GM23338 (cell line): Measurements from ENCODE around the gene DCTN2. TPM values are rescaled to one million over a fixed set of nuclear protein-coding genes. Genes with fewer than 3 reads are reported as not detected.
A peak's percentile ranks its signal among the peaks of the same experiment; 100 is the strongest.

Source experiments
- ATAC-seq: fragments of 200-7000 bp; cut with Tn5 transposase; 3 replicates; pipeline ENCODE4 v1.9.1; 2020
- DNase-seq: peaks from one replicate; pipeline ENCODE4 v3.0.0-alpha.2; 2015; ENCODE audit warnings: low spot score
- H2AFZ ChIP-seq: fragments of 200-600 bp; sonication (generic); 2 replicates; pipeline ENCODE4 v1.8.0; 2016; ENCODE audit warnings: antibody characterized with exemption, mild to moderate bottlenecking, moderate library complexity
- H3F3A ChIP-seq: fragments of 200-600 bp; sonication (generic); replicated peaks from 2 replicates; pipeline ENCODE4 v1.8.0; 2017; ENCODE audit warnings: antibody characterized with exemption, mixed run types, low read depth
- H3K27ac ChIP-seq: fragments of 200-600 bp; sonication (generic); 2 replicates; pipeline ENCODE4 v1.6.1; 2016; ENCODE audit warnings: low read depth
- H3K27me3 ChIP-seq: fragments of 200-600 bp; sonication (generic); 2 replicates; pipeline ENCODE4 v1.8.0; 2016; ENCODE audit warnings: mild to moderate bottlenecking, mixed run types, moderate library complexity; ENCODE audit not compliant: insufficient read depth
- H3K36me3 ChIP-seq: fragments of 200-600 bp; sonication (generic); 2 replicates; pipeline ENCODE4 v1.8.0; 2016; ENCODE audit warnings: mild to moderate bottlenecking; ENCODE audit not compliant: insufficient read depth
- H3K4me1 ChIP-seq: fragments of 200-600 bp; sonication (generic); 2 replicates; pipeline ENCODE4 v1.8.0; 2016; ENCODE audit warnings: mild to moderate bottlenecking, moderate library complexity; ENCODE audit not compliant: insufficient read depth
- H3K4me2 ChIP-seq: fragments of 200-600 bp; sonication (generic); 2 replicates; pipeline ENCODE4 v1.7.1; 2017; ENCODE audit warnings: mixed run types
- H3K4me3 ChIP-seq: fragments of 200-600 bp; sonication (generic); 2 replicates; pipeline ENCODE4 v1.6.1; 2016; ENCODE audit warnings: mixed run types
- H3K79me2 ChIP-seq: fragments of 200-600 bp; sonication (generic); replicated peaks from 2 replicates; pipeline ENCODE4 v1.8.0; 2017; ENCODE audit warnings: mild to moderate bottlenecking; ENCODE audit not compliant: insufficient read depth
- H3K9me2 ChIP-seq: fragments of 200-600 bp; sonication (generic); 2 replicates; pipeline ENCODE4 v1.8.0; 2017; ENCODE audit not compliant: insufficient read depth
- H4K20me1 ChIP-seq: fragments of 200-600 bp; sonication (generic); replicated peaks from 2 replicates; pipeline ENCODE4 v1.8.0; 2017; ENCODE audit warnings: mild to moderate bottlenecking; ENCODE audit not compliant: insufficient read depth
- H3K27ac Mint-ChIP-seq: 2 replicates; pipeline ENCODE4 v1.8.0; 2020; ENCODE audit warnings: inconsistent platforms, mild to moderate bottlenecking, moderate library complexity, mixed read lengths
- H3K27me3 Mint-ChIP-seq: 3 replicates; pipeline ENCODE4 v1.8.0; 2022; ENCODE audit warnings: low read depth, mild to moderate bottlenecking, moderate library complexity, mixed read lengths, inconsistent platforms; ENCODE audit not compliant: insufficient read depth, poor library complexity
- H3K36me3 Mint-ChIP-seq: 3 replicates; pipeline ENCODE4 v1.8.0; 2021; ENCODE audit warnings: low read depth, mild to moderate bottlenecking, inconsistent platforms, moderate library complexity, mixed read lengths
- H3K4me1 Mint-ChIP-seq: 3 replicates; pipeline ENCODE4 v1.8.0; 2020; ENCODE audit warnings: mild to moderate bottlenecking, inconsistent platforms, mixed read lengths
- H3K4me3 Mint-ChIP-seq: 3 replicates; pipeline ENCODE4 v1.8.0; 2021; ENCODE audit warnings: moderate library complexity, mild to moderate bottlenecking, inconsistent platforms, mixed read lengths
- H3K9me3 Mint-ChIP-seq: 3 replicates; pipeline ENCODE4 v1.8.0; 2020; ENCODE audit warnings: moderate library complexity, mild to moderate bottlenecking, inconsistent platforms, mixed read lengths
- CREB1 ChIP-seq: fragments of 250-450 bp; sonication (Bioruptor Pico); IDR thresholded peaks from 2 replicates; pipeline ENCODE4 v1.5.0; 2020; ENCODE audit warnings: low read depth, mild to moderate bottlenecking, moderate library complexity
- CTCF ChIP-seq, 2 experiments: fragments of 200-600 bp in 1 of 2; sonication (generic) in 1 of 2; conservative IDR thresholded peaks; 2 replicates each; pipeline versions ENCODE4 v1.5.1 to v1.6.1; 2016 to 2017; ENCODE audit warnings: antibody characterized with exemption in 2 of 2, low read depth in 2 of 2, mild to moderate bottlenecking in 2 of 2, moderate library complexity in 1 of 2
- ETS1 ChIP-seq: IDR thresholded peaks from 2 replicates; pipeline ENCODE4 v1.6.1; 2016; ENCODE audit warnings: antibody characterized with exemption
- EZH2 ChIP-seq: fragments of 200-600 bp; sonication (generic); IDR thresholded peaks from one replicate; pipeline ENCODE4 v1.8.0; 2017; ENCODE audit warnings: antibody characterized with exemption, mild to moderate bottlenecking, low read depth; ENCODE audit not compliant: unreplicated experiment
- EZH2phosphoT487 ChIP-seq: fragments of 200-600 bp; sonication (generic); IDR thresholded peaks from one replicate; pipeline ENCODE4 v1.8.1; 2018; ENCODE audit warnings: antibody characterized with exemption; ENCODE audit not compliant: unreplicated experiment
- JUNB ChIP-seq: IDR thresholded peaks from one replicate; pipeline ENCODE4 v1.6.1; 2016; ENCODE audit warnings: antibody characterized with exemption; ENCODE audit not compliant: unreplicated experiment
- NANOG ChIP-seq: IDR thresholded peaks from 2 replicates; pipeline ENCODE4 v1.6.1; 2016; ENCODE audit warnings: antibody characterized with exemption, borderline replicate concordance
- REST ChIP-seq: IDR thresholded peaks from one replicate; pipeline ENCODE4 v1.6.1; 2018; ENCODE audit warnings: antibody characterized with exemption; ENCODE audit not compliant: unreplicated experiment
- STAT1 ChIP-seq: IDR thresholded peaks from one replicate; pipeline ENCODE4 v1.6.1; 2016; ENCODE audit warnings: antibody characterized with exemption; ENCODE audit not compliant: unreplicated experiment
- polyA plus RNA-seq: library from polyadenylated mRNA; unstranded; fragments of >200 nt; fragmentation: Nextera tagmentation; extraction: Ambion mirVana; gene quantifications from 2 replicates; pipeline ENCODE4 v1.2.1, GENCODE V29; 2016
- total RNA-seq: library from RNA; depleted of rRNA; stranded (reverse); fragments of >200 nt; shearing (Covaris generic); gene quantifications from 2 replicates; pipeline ENCODE4 v1.2.3, GENCODE V29; 2014

Gene DCTN2
- total and polyA plus RNA-seq, 2 experiments from 2014 or later: 56.1 to 157 TPM

- Histone ChIP-seq H3K4me3 (peak overlapping the region; percentile 82), H3F3A (peaks cover 38% of the 10 kb centered on the region), H2AFZ (no peak overlapping the region), H3K79me2 (peaks cover 11% of the 10 kb centered on the region; the same call in 1 of the 2 replicates), H3K27me3 (no peaks in the 10 kb centered on the region), H3K36me3 (no peaks in the 10 kb centered on the region; the same call in 1 of the 2 replicates), H3K4me2 (peak overlapping the region; percentile 94), H3K9me2 (no peaks in the 10 kb centered on the region), H4K20me1 (peaks cover 20% of the 10 kb centered on the region), H3K4me1 (peaks cover 32% of the 10 kb centered on the region), H3K27ac (peak overlapping the region; percentile 78; the same call in 1 of the 2 replicates)
- DNase-seq (no peak), ATAC-seq (no peak)
- Mint-ChIP-seq H3K27me3 (peaks cover 47% of the 10 kb centered on the region), H3K9me3 (no peaks in the 10 kb centered on the region; the same call in 2 of the 3 replicates), H3K36me3 (peaks cover 27% of the 10 kb centered on the region), H3K4me1 (peaks cover 44% of the 10 kb centered on the region), H3K4me3 (peak overlapping the region; percentile 92), H3K27ac (peak overlapping the region; percentile 87; the same call in 1 of the 2 replicates)
- no peak for TF ChIP-seq STAT1
Measured at GRCh38 chr12:57523706-57524614, 23.0 kb downstream of the DCTN2 start.

- ATAC-seq: peak; percentile 5
- Histone ChIP-seq H3K79me2 (peaks cover 20% of the 10 kb centered on the region), H3K27ac (peak overlapping the region; percentile 78), H2AFZ (no peak overlapping the region), H3K9me2 (no peaks in the 10 kb centered on the region), H3F3A (peaks cover 47% of the 10 kb centered on the region), H3K4me1 (peaks cover 40% of the 10 kb centered on the region), H3K27me3 (no peaks in the 10 kb centered on the region), H3K4me2 (peak overlapping the region; percentile 94), H4K20me1 (peaks cover 27% of the 10 kb centered on the region), H3K4me3 (peak overlapping the region; percentile 82), H3K36me3 (no peaks in the 10 kb centered on the region; the same call in 1 of the 2 replicates)
- H3K27ac Mint-ChIP-seq: peak overlapping the region; percentile 87
- H3K36me3 Mint-ChIP-seq: peaks cover 29% of the 10 kb centered on the region
- peak overlapping the region; percentile 92 for H3K4me3 Mint-ChIP-seq
- peaks cover 51% of the 10 kb centered on the region for H3K4me1 Mint-ChIP-seq
- H3K9me3 Mint-ChIP-seq: no peaks in the 10 kb centered on the region; the same call in 2 of the 3 replicates
- peaks cover 45% of the 10 kb centered on the region for H3K27me3 Mint-ChIP-seq
- peak; percentile 82 for DNase-seq
- TF ChIP-seq ETS1: no peak
- TF ChIP-seq EZH2: no peak
- no peak for TF ChIP-seq CREB1 (CRISPR knock-in tag)
- TF ChIP-seq NANOG: no peak
- no peak for TF ChIP-seq REST
- no peak for TF ChIP-seq JUNB
- TF ChIP-seq STAT1: no peak
- TF ChIP-seq EZH2phosphoT487: no peak
- TF ChIP-seq CTCF (conservative IDR thresholded peaks at IDR 0.05; ENCODE audit: low read depth in 2 of 2): no peak
Measured at GRCh38 chr12:57522887-57523705, 23.9 kb downstream of the DCTN2 start.
